CD14-positive monocyte (primary cell): Measurements from ENCODE around the gene MTHFR. TPM values are rescaled to one million over a fixed set of nuclear protein-coding genes. Genes with fewer than 3 reads are reported as not detected.

Experiments
- DNase-seq, 3 donors: peaks; one replicate each; pipeline ENCODE4 v3.0.0-alpha.2; 2011 to 2022
- H2AFZ ChIP-seq: 2 replicates; pipeline ENCODE4 v1.6.0; 2012; ENCODE audit warnings: mild to moderate bottlenecking, low read depth, low read length, inconsistent platforms; ENCODE audit not compliant: insufficient read depth, poor library complexity, severe bottlenecking
- H3K27ac ChIP-seq, 2 donors: 1 replicate in 1 of 2; 2 replicates in 1 of 2; pipeline ENCODE4 v1.5.1; 2012 to 2013; ENCODE audit warnings: low read length in 2 of 2, control low read depth in 1 of 2, inconsistent platforms in 1 of 2, low read depth in 1 of 2, mild to moderate bottlenecking in 1 of 2
- H3K27me3 ChIP-seq, 2 donors: one replicate each; pipeline versions ENCODE4 v1.6.0 to v1.6.1; 2011 to 2013; ENCODE audit warnings: low read length in 2 of 2; ENCODE audit not compliant: control insufficient read depth in 2 of 2, insufficient read depth in 2 of 2
- H3K36me3 ChIP-seq, 2 donors: replicated peaks in 1 of 2; 1 replicate in 1 of 2; 2 replicates in 1 of 2; pipeline versions ENCODE4 v1.5.1 to v1.6.1; 2012 to 2013; ENCODE audit warnings: low read length in 2 of 2, control low read depth in 1 of 2, inconsistent platforms in 1 of 2, mild to moderate bottlenecking in 1 of 2; ENCODE audit not compliant: insufficient read depth in 2 of 2, control insufficient read depth in 1 of 2
- H3K4me1 ChIP-seq, 2 donors: 1 replicate in 1 of 2; 2 replicates in 1 of 2; pipeline versions ENCODE4 v1.5.1 to v1.6.1; 2012 to 2013; ENCODE audit warnings: low read length in 2 of 2, control low read depth in 1 of 2, inconsistent platforms in 1 of 2, mild to moderate bottlenecking in 1 of 2, moderate library complexity in 1 of 2; ENCODE audit not compliant: insufficient read depth in 2 of 2, control insufficient read depth in 1 of 2
- H3K4me2 ChIP-seq: replicated peaks from 2 replicates; pipeline ENCODE3; 2012; ENCODE audit warnings: low read length, moderate library complexity, mild to moderate bottlenecking; ENCODE audit not compliant: poor library complexity, severe bottlenecking; ENCODE audit errors: extremely low read depth
- H3K4me3 ChIP-seq, 3 experiments: fragments of 200-600 bp in 1 of 3; sonication (generic) in 1 of 3; replicated peaks in 1 of 3; 1 replicate in 2 of 3; 2 replicates in 1 of 3; pipeline ENCODE4 v1.5.1; 2011 to 2013; ENCODE audit warnings: low read length in 3 of 3, mild to moderate bottlenecking in 3 of 3, control low read depth in 2 of 3, low read depth in 2 of 3, inconsistent platforms in 1 of 3, moderate library complexity in 1 of 3
- H3K79me2 ChIP-seq: 2 replicates; pipeline ENCODE4 v1.6.0; 2012; ENCODE audit warnings: mild to moderate bottlenecking, control low read depth, inconsistent platforms, low read length, moderate library complexity; ENCODE audit not compliant: insufficient read depth
- H3K9ac ChIP-seq: 2 replicates; pipeline ENCODE4 v1.6.0; 2017; ENCODE audit warnings: low read length, mild to moderate bottlenecking; ENCODE audit not compliant: insufficient read depth, poor library complexity, severe bottlenecking
- H3K9me3 ChIP-seq, 2 donors: replicated peaks in 1 of 2; 1 replicate in 1 of 2; 2 replicates in 1 of 2; pipeline versions ENCODE4 v1.5.1 to v1.6.1; 2012 to 2013; ENCODE audit warnings: low read length in 2 of 2, control low read depth in 1 of 2; ENCODE audit not compliant: control insufficient read depth in 1 of 2, insufficient read depth in 1 of 2
- H4K20me1 ChIP-seq: 2 replicates; pipeline ENCODE4 v1.6.0; 2012; ENCODE audit warnings: mild to moderate bottlenecking, low read length, control low read depth, moderate library complexity; ENCODE audit not compliant: insufficient read depth
- H3K27ac Mint-ChIP-seq, 7 donors: one replicate each; pipeline ENCODE4 v1.8.0; 2020; ENCODE audit warnings: mild to moderate bottlenecking in 7 of 7, mixed read lengths in 7 of 7, moderate library complexity in 6 of 7, inconsistent platforms in 2 of 7
- H3K27me3 Mint-ChIP-seq, 3 donors: one replicate each; pipeline ENCODE4 v1.8.0; 2021 to 2022; ENCODE audit warnings: low read depth in 3 of 3, mild to moderate bottlenecking in 3 of 3, mixed read lengths in 3 of 3, moderate library complexity in 3 of 3, inconsistent platforms in 1 of 3
- H3K36me3 Mint-ChIP-seq, 2 donors: one replicate each; pipeline ENCODE4 v1.8.0; 2020; ENCODE audit warnings: mixed read lengths in 2 of 2, inconsistent platforms in 1 of 2, mild to moderate bottlenecking in 1 of 2
- H3K4me1 Mint-ChIP-seq: one replicate; pipeline ENCODE4 v1.8.0; 2020; ENCODE audit warnings: mild to moderate bottlenecking, mixed read lengths
- H3K4me3 Mint-ChIP-seq, 2 donors: one replicate each; pipeline ENCODE4 v1.8.0; 2020; ENCODE audit warnings: mild to moderate bottlenecking in 2 of 2, mixed read lengths in 2 of 2, moderate library complexity in 1 of 2
- H3K9me3 Mint-ChIP-seq, 7 donors: one replicate each; pipeline ENCODE4 v1.8.0; 2020 to 2022; ENCODE audit warnings: mixed read lengths in 7 of 7, mild to moderate bottlenecking in 6 of 7, moderate library complexity in 6 of 7, inconsistent platforms in 2 of 7
- CTCF ChIP-seq: fragments of 200-600 bp; IDR thresholded peaks from one replicate; pipeline ENCODE4 v1.8.0; 2022; ENCODE audit warnings: antibody characterized with exemption, mild to moderate bottlenecking
- WGBS: methylation state at CpG from one replicate; pipeline ENCODE4 v1.1.5; 2013; ENCODE audit warnings: missing lambda C conversion rate; ENCODE audit not compliant: insufficient coverage; 5-methylcytosine and 5-hydroxymethylcytosine counted together
- intact Hi-C, 2 donors: fragments of 100-400 bp; cut with micrococcal nuclease; formaldehyde crosslinking; loops; one replicate each; pipeline versions ENCODE4 v1.15.0 to v1.15.1; 2023
- polyA plus RNA-seq, 3 donors: library from polyadenylated mRNA; depleted of rRNA in 1 of 3; unstranded in 2 of 3; stranded (reverse) in 1 of 3; fragments of 300-500 nt in 2 of 3; fragments of >200 nt in 1 of 3; fragmentation: Illumina TruSeq in 2 of 3; gene quantifications; 1 replicate in 2 of 3; 2 replicates in 1 of 3; pipeline ENCODE4 v1.2.3, GENCODE V29; 2012 to 2021

Gene MTHFR
- polyA plus RNA-seq, 3 donors = 4.5 to 41.9 (median 8.5) TPM

GRCh38 chr1:11748294-11749202 is 57.2 kb downstream of the MTHFR start:
- no peak for DNase-seq
- Histone ChIP-seq H3K4me3 (no peak overlapping the region), H3K9me3 (no peaks in the 10 kb centered on the region), H3K27me3 (no peaks in the 10 kb centered on the region), H3K9ac (no peak overlapping the region), H3K4me2 (no peak overlapping the region), H4K20me1 (peaks cover 87% of the 10 kb centered on the region), H3K79me2 (peaks cover 34% of the 10 kb centered on the region), H3K36me3 (peaks cover 73 to 75% of the 10 kb centered on the region in 2 donors), H3K27ac (peak overlapping the region in 1 of 2 donors; percentile 52), H2AFZ (no peak overlapping the region), H3K4me1 (peaks cover 3 to 29% of the 10 kb centered on the region in 2 donors)
- peaks cover 68 to 77% of the 10 kb centered on the region in 2 donors for H3K36me3 Mint-ChIP-seq
- TF ChIP-seq CTCF = no peak
- H3K4me1 Mint-ChIP-seq = peaks cover 46% of the 10 kb centered on the region
- no peaks in the 10 kb centered on the region for H3K27me3 Mint-ChIP-seq
- intact Hi-C loops = loop anchor here (1.0 to 5.0 kb wide), 2 partner anchors 96 to 98 kb away; partner anchors contain the start of genes FBXO2 (in 1 of the 2) and FBXO44 (in 1 of the 2)
- H3K9me3 Mint-ChIP-seq = peaks cover 0 to 2% (median 0%) of the 10 kb centered on the region in 7 donors
- peak overlapping the region in 1 of 2 donors; percentile 12 for H3K4me3 Mint-ChIP-seq
- peak overlapping the region in 6 of 7 donors; percentile 52 to 91 (median 67) for H3K27ac Mint-ChIP-seq
- WGBS = 97% methylated on average over 18 of the region's 27 CpGs

GRCh38 chr1:11746795-11747487 is 58.8 kb downstream of the MTHFR start:
- no peak for DNase-seq
- no peaks in the 10 kb centered on the region for H3K9me3 ChIP-seq
- peak overlapping the region in 1 of 2 donors; percentile 49 for H3K27ac ChIP-seq
- peaks cover 0 to 2% (median 0%) of the 10 kb centered on the region in 7 donors for H3K9me3 Mint-ChIP-seq
- no peak overlapping the region for H2AFZ ChIP-seq
- peaks cover 74 to 93% of the 10 kb centered on the region in 2 donors for H3K36me3 Mint-ChIP-seq
- peaks cover 6 to 36% of the 10 kb centered on the region in 2 donors for H3K4me1 ChIP-seq
- H3K4me3 Mint-ChIP-seq = no peak overlapping the region
- peaks cover 51% of the 10 kb centered on the region for H3K4me1 Mint-ChIP-seq
- no peak overlapping the region for H3K4me2 ChIP-seq
- intact Hi-C loops = loop anchor here in 1 of 2 donors (5.0 kb wide), 1 partner anchor 95 kb away; the partner anchor contains the start of genes FBXO2 and FBXO44
- H3K27ac Mint-ChIP-seq = peak overlapping the region in 4 of 7 donors; percentile 6 to 74 (median 63)
- H3K9ac ChIP-seq = no peak overlapping the region
- H3K27me3 ChIP-seq = no peaks in the 10 kb centered on the region
- WGBS = 86% methylated on average over 20 of the region's 20 CpGs
- H4K20me1 ChIP-seq = peaks cover 95% of the 10 kb centered on the region
- no peaks in the 10 kb centered on the region for H3K27me3 Mint-ChIP-seq
- H3K79me2 ChIP-seq = peaks cover 50% of the 10 kb centered on the region
- H3K36me3 ChIP-seq = peaks cover 73 to 88% of the 10 kb centered on the region in 2 donors
- H3K4me3 ChIP-seq = no peak overlapping the region
- no peak for TF ChIP-seq CTCF
